B cell (primary cell): Measurements from ENCODE around the gene ATRNL1. TPM values are rescaled to one million over a fixed set of nuclear protein-coding genes. Genes with fewer than 3 reads are reported as not detected.

Source experiments
- ATAC-seq: fragments of 200-7000 bp; cut with Tn5 transposase; one replicate; pipeline ENCODE4 v1.10.0; 2021; ENCODE audit warnings: low read depth, mild to moderate bottlenecking, moderate number of reproducible peaks, moderate library complexity
- CTCF ChIA-PET: fragments of 350-600 bp; sonication (Branson Sonifier 250); formaldehyde crosslinking; loops from one replicate; lab custom pipeline; 2021; ENCODE audit warnings: antibody characterized with exemption, inconsistent platforms; lab: Charles Lee
- POLR2A ChIA-PET: fragments of 350-600 bp; sonication (Branson Sonifier 250); formaldehyde crosslinking; loops from one replicate; lab custom pipeline; 2021; ENCODE audit warnings: antibody characterized with exemption; lab: Charles Lee
- DNase-seq: peaks from one replicate; pipeline ENCODE4 v3.0.0; 2013
- H2AFZ ChIP-seq: 2 replicates; pipeline ENCODE4 v1.6.1; 2012; ENCODE audit warnings: mild to moderate bottlenecking, low read depth, low read length; ENCODE audit not compliant: insufficient read depth, poor library complexity, severe bottlenecking
- H3K27ac ChIP-seq, 2 donors: 1 replicate in 1 of 2; 2 replicates in 1 of 2; pipeline ENCODE4 v1.5.1; 2012 to 2013; ENCODE audit warnings: low read length in 2 of 2, mild to moderate bottlenecking in 2 of 2, moderate library complexity in 1 of 2
- H3K27me3 ChIP-seq, 4 experiments: fragments of 200-600 bp in 1 of 4; sonication (generic) in 1 of 4; replicated peaks in 1 of 4; 1 replicate in 2 of 4; 2 replicates in 2 of 4; pipeline versions ENCODE4 v1.6.1 to v1.7.0; 2013 to 2016; ENCODE audit warnings: low read length in 3 of 4, mild to moderate bottlenecking in 2 of 4, mixed read lengths in 1 of 4, moderate library complexity in 1 of 4; ENCODE audit not compliant: insufficient read depth in 4 of 4, control insufficient read depth in 3 of 4; ENCODE audit errors: control extremely low read depth in 1 of 4
- H3K36me3 ChIP-seq, 2 experiments: replicated peaks in 1 of 2; 1 replicate in 1 of 2; 2 replicates in 1 of 2; pipeline versions ENCODE4 v1.6.1 to v1.7.1; 2013; ENCODE audit warnings: low read length in 1 of 2; ENCODE audit not compliant: insufficient read depth in 2 of 2, control insufficient read depth in 1 of 2; ENCODE audit errors: control extremely low read depth in 1 of 2, extremely low read depth in 1 of 2
- H3K4me1 ChIP-seq, 2 donors: fragments of 200-600 bp in 1 of 2; sonication (generic) in 1 of 2; 1 replicate in 1 of 2; 2 replicates in 1 of 2; pipeline versions ENCODE4 v1.5.1 to v1.6.1; 2013 to 2017; ENCODE audit warnings: low read length in 2 of 2; ENCODE audit not compliant: control insufficient read depth in 2 of 2, insufficient read depth in 2 of 2
- H3K4me2 ChIP-seq: replicated peaks from 2 replicates; pipeline ENCODE3; 2012; ENCODE audit warnings: mild to moderate bottlenecking, low read depth, low read length; ENCODE audit not compliant: poor library complexity, severe bottlenecking
- H3K4me3 ChIP-seq, 5 experiments: fragments of 200-600 bp in 1 of 5; sonication (generic) in 1 of 5; 1 replicate in 3 of 5; 2 replicates in 2 of 5; pipeline versions ENCODE4 v1.5.1 to v1.7.0; 2011 to 2016; ENCODE audit warnings: low read length in 4 of 5, mild to moderate bottlenecking in 4 of 5, low read depth in 2 of 5, control low read depth in 1 of 5, moderate library complexity in 1 of 5; ENCODE audit not compliant: insufficient read depth in 1 of 5; ENCODE audit errors: control extremely low read depth in 1 of 5, extremely low read depth in 1 of 5
- H3K79me2 ChIP-seq: fragments of 200-600 bp; sonication (generic); one replicate; pipeline ENCODE4 v1.6.0; 2016; ENCODE audit warnings: low read length; ENCODE audit not compliant: control insufficient read depth, insufficient read depth
- H3K9ac ChIP-seq: fragments of 200-600 bp; sonication (generic); 2 replicates; pipeline ENCODE4 v1.6.1; 2017; ENCODE audit warnings: mild to moderate bottlenecking, low read length, moderate library complexity
- H3K9me3 ChIP-seq, 3 donors: one replicate each; pipeline versions ENCODE4 v1.6.1 to v1.7.1; 2013; ENCODE audit warnings: low read length in 2 of 3; ENCODE audit not compliant: control insufficient read depth in 2 of 3, insufficient read depth in 1 of 3; ENCODE audit errors: control extremely low read depth in 1 of 3
- H4K20me1 ChIP-seq: 2 replicates; pipeline ENCODE4 v1.6.0; 2012; ENCODE audit warnings: mild to moderate bottlenecking, low read length; ENCODE audit not compliant: insufficient read depth, control insufficient read depth, poor library complexity, severe bottlenecking
- H3K27ac Mint-ChIP-seq: one replicate; pipeline ENCODE4 v1.8.0; 2021; ENCODE audit warnings: mixed read lengths
- H3K27me3 Mint-ChIP-seq: one replicate; pipeline ENCODE4 v1.8.0; 2021; ENCODE audit warnings: mixed read lengths
- H3K4me1 Mint-ChIP-seq: one replicate; pipeline ENCODE4 v1.8.0; 2021; ENCODE audit warnings: mixed read lengths
- H3K4me3 Mint-ChIP-seq: one replicate; pipeline ENCODE4 v1.8.0; 2021; ENCODE audit warnings: mixed read lengths
- H3K9me3 Mint-ChIP-seq: one replicate; pipeline ENCODE4 v1.8.0; 2022; ENCODE audit warnings: mixed read lengths; ENCODE audit not compliant: insufficient read depth
- CTCF ChIP-seq: fragments of 200-600 bp; IDR thresholded peaks from one replicate; pipeline ENCODE4 v1.8.0; 2022; ENCODE audit warnings: antibody characterized with exemption, mild to moderate bottlenecking
- EZH2 ChIP-seq: IDR thresholded peaks from 2 replicates; pipeline ENCODE4 v1.6.1; 2012; ENCODE audit warnings: borderline replicate concordance, low read depth, mild to moderate bottlenecking, moderate library complexity, low read length; ENCODE audit not compliant: insufficient read depth, poor library complexity, severe bottlenecking
- WGBS: methylation state at CpG from one replicate; pipeline ENCODE4 v1.1.5; 2013; ENCODE audit warnings: missing lambda C conversion rate; ENCODE audit not compliant: insufficient coverage; 5-methylcytosine and 5-hydroxymethylcytosine counted together
- intact Hi-C: fragments of 100-400 bp; cut with micrococcal nuclease; formaldehyde crosslinking; loops from one replicate; pipeline ENCODE4 v1.10.0; 2022
- polyA plus RNA-seq: library from polyadenylated mRNA; depleted of rRNA; stranded (reverse); fragments of >200 nt; gene quantifications from 2 replicates; pipeline ENCODE4 v1.2.3, GENCODE V29; 2012
- total RNA-seq, 2 donors: library from RNA; stranded (reverse); fragments of 120-200 nt in 1 of 2; gene quantifications; 1 replicate in 1 of 2; 2 replicates in 1 of 2; pipeline versions ENCODE4 v1.2.3 to v1.2.4, GENCODE V29; 2013 to 2022

The ATRNL1 gene
- total and polyA plus RNA-seq, 2 donors (not counting 1 experiment from before 2014, with no cell fraction given) = 0.24 to 2.2 TPM

GRCh38 chr10:115844591-115844990, 751.4 kb downstream of the ATRNL1 start:
- WGBS = 75% methylated on average over 3 of the region's 3 CpGs
- POLR2A ChIA-PET = no interaction called here
- Mint-ChIP-seq H3K9me3 (peaks cover 4% of the 10 kb centered on the region), H3K27ac (no peak overlapping the region), H3K27me3 (no peaks in the 10 kb centered on the region), H3K4me1 (no peaks in the 10 kb centered on the region), H3K4me3 (no peak overlapping the region)
- no peaks in the 10 kb centered on the region for H4K20me1 ChIP-seq
- H3K27me3 ChIP-seq = no peaks in the 10 kb centered on the region
- no peaks in the 10 kb centered on the region for H3K9me3 ChIP-seq
- H3K9ac ChIP-seq = no peak overlapping the region
- CTCF ChIA-PET = no interaction called here
- ATAC-seq (no peak), DNase-seq (no peak)
- H3K27ac ChIP-seq = no peak overlapping the region
- no peak overlapping the region for H3K4me2 ChIP-seq
- no peaks in the 10 kb centered on the region for H3K79me2 ChIP-seq
- H3K36me3 ChIP-seq = no peaks in the 10 kb centered on the region
- H3K4me3 ChIP-seq = no peak overlapping the region
- no peaks in the 10 kb centered on the region for H3K4me1 ChIP-seq
- TF ChIP-seq EZH2 = no peak
- TF ChIP-seq CTCF = no peak
- H2AFZ ChIP-seq = no peak overlapping the region
- intact Hi-C loops = no loop called here

- H4K20me1 ChIP-seq = no peaks in the 10 kb centered on the region
- H3K9me3 Mint-ChIP-seq = peaks cover 3% of the 10 kb centered on the region
- ChIA-PET CTCF (no interaction called here), POLR2A (no interaction called here)
- H3K4me3 ChIP-seq = no peak overlapping the region
- H3K27ac ChIP-seq = no peak overlapping the region
- WGBS = no CpG with 5 or more reads among the region's 1 CpG
- TF ChIP-seq CTCF (no peak), EZH2 (no peak)
- H3K27me3 Mint-ChIP-seq = no peaks in the 10 kb centered on the region
- no peaks in the 10 kb centered on the region for H3K27me3 ChIP-seq
- intact Hi-C loops = no loop called here
- ATAC-seq (no peak), DNase-seq (no peak)
- H3K27ac Mint-ChIP-seq = no peak overlapping the region
- no peaks in the 10 kb centered on the region for H3K36me3 ChIP-seq
- H3K79me2 ChIP-seq = no peaks in the 10 kb centered on the region
- H3K4me2 ChIP-seq = no peak overlapping the region
- H3K4me3 Mint-ChIP-seq = no peak overlapping the region
- no peaks in the 10 kb centered on the region for H3K4me1 Mint-ChIP-seq
- no peak overlapping the region for H2AFZ ChIP-seq
- H3K9me3 ChIP-seq = no peaks in the 10 kb centered on the region
- H3K9ac ChIP-seq = no peak overlapping the region
- H3K4me1 ChIP-seq = no peaks in the 10 kb centered on the region
These were observed 752.8 kb downstream of the ATRNL1 start for GRCh38 chr10:115845921-115846320.
